Middle frontal gyrus (tissue), 1 donor: ENCODE measurements around the gene AICDA.

ENCODE experiments used
- DNase-seq: peaks from one replicate; pipeline ENCODE4 v3.0.0-alpha.2; 2015; ENCODE audit warnings: low spot score; ENCODE audit errors: extremely low spot score

The AICDA gene

GRCh38 chr12:8556531-8557097, 56.0 kb downstream of the AICDA start:
- DNase-seq, result no peak

- no peak for DNase-seq
Measured at GRCh38 chr12:8554451-8555195, 58.0 kb downstream of the AICDA start.

GRCh38 chr12:8553088-8553627, 59.5 kb downstream of the AICDA start:
- no peak for DNase-seq
